Sigmoid colon (tissue), 4 donors: ENCODE measurements around the gene FOXN3.

ENCODE experiments used
- EP300 ChIP-seq, 4 donors: sonication (generic); formaldehyde crosslinking; IDR thresholded peaks; one replicate each; pipeline ENCODE4 v1.6.1; 2017; ENCODE audit warnings: antibody characterized with exemption in 4 of 4
- POLR2A ChIP-seq, 2 donors: fragments of 450-650 bp; IDR thresholded peaks; one replicate each; pipeline ENCODE4 v1.6.1; 2016; ENCODE audit warnings: antibody characterized with exemption in 2 of 2, mild to moderate bottlenecking in 2 of 2, moderate library complexity in 2 of 2
- POLR2AphosphoS5 ChIP-seq, 4 donors: sonication (generic); formaldehyde crosslinking; IDR thresholded peaks; one replicate each; pipeline ENCODE4 v1.6.1; 2017; ENCODE audit warnings: antibody characterized with exemption in 4 of 4
- TF ChIP-seq, protein P1 (sequence below), 4 experiments: fragments of 450-650 bp in 3 of 4; fragments of 200-600 bp in 1 of 4; IDR thresholded peaks; one replicate each; pipeline ENCODE4 v1.5.1; 2016 to 2019; ENCODE audit warnings: antibody characterized with exemption in 4 of 4, mild to moderate bottlenecking in 3 of 4, moderate library complexity in 2 of 4

DNA sequence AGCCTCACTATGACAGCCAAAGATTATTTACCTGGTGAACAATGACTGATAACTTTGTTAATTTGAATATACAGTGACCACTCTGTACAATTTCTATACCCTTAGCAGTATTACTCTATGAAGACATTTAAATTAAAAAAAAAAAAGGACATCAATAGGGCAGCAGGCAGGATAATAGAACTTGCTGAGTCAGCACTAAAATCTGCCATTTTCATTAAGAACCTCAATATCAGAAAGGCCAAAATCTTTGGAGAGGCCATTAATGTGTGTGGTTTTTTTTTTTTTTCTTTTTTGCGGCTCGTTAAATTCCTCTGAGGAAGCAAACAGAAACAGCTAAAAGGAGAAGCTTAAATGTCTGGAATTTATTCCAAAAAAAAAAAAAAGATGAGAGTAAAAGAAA is 73.7 kb downstream of the FOXN3 start:
- TF ChIP-seq, protein P1, sequence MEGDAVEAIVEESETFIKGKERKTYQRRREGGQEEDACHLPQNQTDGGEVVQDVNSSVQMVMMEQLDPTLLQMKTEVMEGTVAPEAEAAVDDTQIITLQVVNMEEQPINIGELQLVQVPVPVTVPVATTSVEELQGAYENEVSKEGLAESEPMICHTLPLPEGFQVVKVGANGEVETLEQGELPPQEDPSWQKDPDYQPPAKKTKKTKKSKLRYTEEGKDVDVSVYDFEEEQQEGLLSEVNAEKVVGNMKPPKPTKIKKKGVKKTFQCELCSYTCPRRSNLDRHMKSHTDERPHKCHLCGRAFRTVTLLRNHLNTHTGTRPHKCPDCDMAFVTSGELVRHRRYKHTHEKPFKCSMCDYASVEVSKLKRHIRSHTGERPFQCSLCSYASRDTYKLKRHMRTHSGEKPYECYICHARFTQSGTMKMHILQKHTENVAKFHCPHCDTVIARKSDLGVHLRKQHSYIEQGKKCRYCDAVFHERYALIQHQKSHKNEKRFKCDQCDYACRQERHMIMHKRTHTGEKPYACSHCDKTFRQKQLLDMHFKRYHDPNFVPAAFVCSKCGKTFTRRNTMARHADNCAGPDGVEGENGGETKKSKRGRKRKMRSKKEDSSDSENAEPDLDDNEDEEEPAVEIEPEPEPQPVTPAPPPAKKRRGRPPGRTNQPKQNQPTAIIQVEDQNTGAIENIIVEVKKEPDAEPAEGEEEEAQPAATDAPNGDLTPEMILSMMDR (IDR thresholded peaks at IDR 0.05) = no peak
- no peak for TF ChIP-seq EP300 (IDR thresholded peaks at IDR 0.05)
- TF ChIP-seq POLR2A (IDR thresholded peaks at IDR 0.05) = no peak
- TF ChIP-seq POLR2AphosphoS5 (IDR thresholded peaks at IDR 0.05) = no peak
